Measurements from ENCODE around the gene PTF1A.

Gene PTF1A

GRCh38 chr10:23199768-23200511 lies 7.8 kb downstream of the PTF1A start:
- no peaks in the 10 kb centered on the region for H3K36me3 ChIP-seq (ENCODE audit: control insufficient read depth in 1 of 2, insufficient read depth in 2 of 2, low read depth in 1 of 2, low read length in 2 of 2)
- H2BK5ac ChIP-seq (ENCODE audit: low read depth, low read length, poor library complexity, severe bottlenecking) = no peak overlapping the region
- no peaks in the 10 kb centered on the region for H3K79me1 ChIP-seq (replicated peaks; ENCODE audit: low read length, poor library complexity, severe bottlenecking)
- no peak overlapping the region for H2BK15ac ChIP-seq (ENCODE audit: low read depth, poor library complexity, severe bottlenecking)
- H3K27me3 ChIP-seq (ENCODE audit: control insufficient read depth in 1 of 2, insufficient read depth in 1 of 2, low read length in 2 of 2) = peaks cover 99% of the 10 kb centered on the region in 2 experiments
- H3K9ac ChIP-seq (ENCODE audit: low read length) = no peak overlapping the region
- no peak overlapping the region for H2BK120ac ChIP-seq (ENCODE audit: low read depth, low read length)
- no peak overlapping the region for H2AFZ ChIP-seq (ENCODE audit: low read depth, low read length)
- no peak for DNase-seq
- no peak overlapping the region for H4K91ac ChIP-seq (ENCODE audit: low read length)
- H3K4me1 ChIP-seq (ENCODE audit: control insufficient read depth, insufficient read depth, low read depth, low read length) = peaks cover 4% of the 10 kb centered on the region
- no peak overlapping the region for H2AK5ac ChIP-seq (ENCODE audit: low read length, severe bottlenecking)
- H3K9me3 ChIP-seq (ENCODE audit: control insufficient read depth, low read length) = no peaks in the 10 kb centered on the region
- H3K4me2 ChIP-seq (ENCODE audit: low read length, poor library complexity, severe bottlenecking) = no peak overlapping the region
- no peak overlapping the region for H3K4me3 ChIP-seq (ENCODE audit: insufficient read depth in 1 of 2, low read depth in 1 of 2, low read length in 2 of 2)
- no peak overlapping the region for H4K8ac ChIP-seq (ENCODE audit: low read length)
- no peak overlapping the region for H2BK12ac ChIP-seq (ENCODE audit: low read length in 2 of 2)
- whole genome bisulfite sequencing = 6% methylated on average over 28 of the region's 30 CpGs
- no peak overlapping the region for H3K14ac ChIP-seq (ENCODE audit: low read length in 2 of 2)
- H3K18ac ChIP-seq (ENCODE audit: low read depth in 1 of 2, low read length in 2 of 2) = no peak overlapping the region
- H3K4ac ChIP-seq (ENCODE audit: low read depth in 1 of 2, low read length in 2 of 2) = no peak overlapping the region
- no peak overlapping the region for H3K27ac ChIP-seq (ENCODE audit: low read length, poor library complexity, severe bottlenecking)
- H3K23ac ChIP-seq (ENCODE audit: low read length in 2 of 2) = no peak overlapping the region

- Histone ChIP-seq H3K4me1 (ENCODE audit: control insufficient read depth, insufficient read depth, low read depth, low read length) (no peaks in the 10 kb centered on the region), H2AFZ (ENCODE audit: low read depth, low read length) (no peak overlapping the region), H3K9ac (ENCODE audit: low read length) (no peak overlapping the region), H2BK5ac (ENCODE audit: low read depth, low read length, poor library complexity, severe bottlenecking) (no peak overlapping the region), H3K4me3 (ENCODE audit: insufficient read depth in 1 of 2, low read depth in 1 of 2, low read length in 2 of 2) (no peak overlapping the region), H3K9me3 (ENCODE audit: control insufficient read depth, low read length) (no peaks in the 10 kb centered on the region), H4K8ac (ENCODE audit: low read length) (no peak overlapping the region), H3K36me3 (ENCODE audit: control insufficient read depth in 1 of 2, insufficient read depth in 2 of 2, low read depth in 1 of 2, low read length in 2 of 2) (no peaks in the 10 kb centered on the region), H2BK15ac (ENCODE audit: low read depth, poor library complexity, severe bottlenecking) (no peak overlapping the region), H4K91ac (ENCODE audit: low read length) (no peak overlapping the region), H3K18ac (ENCODE audit: low read depth in 1 of 2, low read length in 2 of 2) (no peak overlapping the region), H3K4ac (ENCODE audit: low read depth in 1 of 2, low read length in 2 of 2) (no peak overlapping the region), H2AK5ac (ENCODE audit: low read length, severe bottlenecking) (no peak overlapping the region), H3K27ac (ENCODE audit: low read length, poor library complexity, severe bottlenecking) (no peak overlapping the region), H2BK12ac (ENCODE audit: low read length in 2 of 2) (no peak overlapping the region), H2BK120ac (ENCODE audit: low read depth, low read length) (no peak overlapping the region), H3K79me1 (replicated peaks; ENCODE audit: low read length, poor library complexity, severe bottlenecking) (no peaks in the 10 kb centered on the region), H3K4me2 (ENCODE audit: low read length, poor library complexity, severe bottlenecking) (no peak overlapping the region), H3K14ac (ENCODE audit: low read length in 2 of 2) (no peak overlapping the region), H3K23ac (ENCODE audit: low read length in 2 of 2) (no peak overlapping the region), H3K27me3 (ENCODE audit: control insufficient read depth in 1 of 2, insufficient read depth in 1 of 2, low read length in 2 of 2) (peaks cover 97 to 99% of the 10 kb centered on the region in 2 experiments)
- DNase-seq = no peak
- WGBS = 11% methylated on average over 12 of the region's 12 CpGs
Observed at GRCh38 chr10:23200586-23200985, 8.5 kb downstream of the PTF1A start.

- no peak overlapping the region for H2AFZ ChIP-seq (ENCODE audit: low read depth, low read length)
- DNase-seq = no peak
- H3K4ac ChIP-seq (ENCODE audit: low read depth in 1 of 2, low read length in 2 of 2) = no peak overlapping the region
- no peak overlapping the region for H3K4me3 ChIP-seq (ENCODE audit: insufficient read depth in 1 of 2, low read depth in 1 of 2, low read length in 2 of 2)
- 7% methylated on average over 8 of the region's 11 CpGs for WGBS
- H3K27me3 ChIP-seq (ENCODE audit: control insufficient read depth in 1 of 2, insufficient read depth in 1 of 2, low read length in 2 of 2) = peaks cover 91 to 96% of the 10 kb centered on the region in 2 experiments
- H3K36me3 ChIP-seq (ENCODE audit: control insufficient read depth in 1 of 2, insufficient read depth in 2 of 2, low read depth in 1 of 2, low read length in 2 of 2) = no peaks in the 10 kb centered on the region
- H3K79me1 ChIP-seq (replicated peaks; ENCODE audit: low read length, poor library complexity, severe bottlenecking) = no peaks in the 10 kb centered on the region
- H3K18ac ChIP-seq (ENCODE audit: low read depth in 1 of 2, low read length in 2 of 2) = no peak overlapping the region
- H2AK5ac ChIP-seq (ENCODE audit: low read length, severe bottlenecking) = no peak overlapping the region
- H3K27ac ChIP-seq (ENCODE audit: low read length, poor library complexity, severe bottlenecking) = no peak overlapping the region
- H2BK5ac ChIP-seq (ENCODE audit: low read depth, low read length, poor library complexity, severe bottlenecking) = no peak overlapping the region
- H2BK12ac ChIP-seq (ENCODE audit: low read length in 2 of 2) = no peak overlapping the region
- no peak overlapping the region for H2BK120ac ChIP-seq (ENCODE audit: low read depth, low read length)
- no peaks in the 10 kb centered on the region for H3K4me1 ChIP-seq (ENCODE audit: control insufficient read depth, insufficient read depth, low read depth, low read length)
- no peak overlapping the region for H3K23ac ChIP-seq (ENCODE audit: low read length in 2 of 2)
- H4K91ac ChIP-seq (ENCODE audit: low read length) = no peak overlapping the region
- H3K4me2 ChIP-seq (ENCODE audit: low read length, poor library complexity, severe bottlenecking) = no peak overlapping the region
- H4K8ac ChIP-seq (ENCODE audit: low read length) = no peak overlapping the region
- no peak overlapping the region for H2BK15ac ChIP-seq (ENCODE audit: low read depth, poor library complexity, severe bottlenecking)
- H3K14ac ChIP-seq (ENCODE audit: low read length in 2 of 2) = no peak overlapping the region
- H3K9ac ChIP-seq (ENCODE audit: low read length) = no peak overlapping the region
- H3K9me3 ChIP-seq (ENCODE audit: control insufficient read depth, low read length) = no peaks in the 10 kb centered on the region
Observed at GRCh38 chr10:23200997-23201652, 9.0 kb downstream of the PTF1A start.

GRCh38 chr10:23201837-23202236 lies 9.7 kb downstream of the PTF1A start:
- Histone ChIP-seq H3K18ac (ENCODE audit: low read depth in 1 of 2, low read length in 2 of 2) (no peak overlapping the region), H3K4me1 (ENCODE audit: control insufficient read depth, insufficient read depth, low read depth, low read length) (no peaks in the 10 kb centered on the region), H2BK5ac (ENCODE audit: low read depth, low read length, poor library complexity, severe bottlenecking) (no peak overlapping the region), H2BK120ac (ENCODE audit: low read depth, low read length) (no peak overlapping the region), H2AK5ac (ENCODE audit: low read length, severe bottlenecking) (no peak overlapping the region), H4K8ac (ENCODE audit: low read length) (no peak overlapping the region), H3K36me3 (ENCODE audit: control insufficient read depth in 1 of 2, insufficient read depth in 2 of 2, low read depth in 1 of 2, low read length in 2 of 2) (no peaks in the 10 kb centered on the region), H3K9me3 (ENCODE audit: control insufficient read depth, low read length) (no peaks in the 10 kb centered on the region), H3K23ac (ENCODE audit: low read length in 2 of 2) (no peak overlapping the region), H4K91ac (ENCODE audit: low read length) (no peak overlapping the region), H3K9ac (ENCODE audit: low read length) (no peak overlapping the region), H3K4me3 (ENCODE audit: insufficient read depth in 1 of 2, low read depth in 1 of 2, low read length in 2 of 2) (no peak overlapping the region), H2BK15ac (ENCODE audit: low read depth, poor library complexity, severe bottlenecking) (no peak overlapping the region), H3K27me3 (ENCODE audit: control insufficient read depth in 1 of 2, insufficient read depth in 1 of 2, low read length in 2 of 2) (peaks cover 84 to 89% of the 10 kb centered on the region in 2 experiments), H3K4ac (ENCODE audit: low read depth in 1 of 2, low read length in 2 of 2) (no peak overlapping the region), H3K27ac (ENCODE audit: low read length, poor library complexity, severe bottlenecking) (no peak overlapping the region), H2AFZ (ENCODE audit: low read depth, low read length) (no peak overlapping the region), H3K79me1 (replicated peaks; ENCODE audit: low read length, poor library complexity, severe bottlenecking) (no peaks in the 10 kb centered on the region), H2BK12ac (ENCODE audit: low read length in 2 of 2) (no peak overlapping the region), H3K4me2 (ENCODE audit: low read length, poor library complexity, severe bottlenecking) (no peak overlapping the region), H3K14ac (ENCODE audit: low read length in 2 of 2) (no peak overlapping the region)
- no peak for DNase-seq
- 0% methylated on average over 3 of the region's 4 CpGs for WGBS

Measured in mesenchymal stem cell (in vitro differentiated cells and primary cell).